Measurements from ENCODE around the gene AIFM2.

DNA sequence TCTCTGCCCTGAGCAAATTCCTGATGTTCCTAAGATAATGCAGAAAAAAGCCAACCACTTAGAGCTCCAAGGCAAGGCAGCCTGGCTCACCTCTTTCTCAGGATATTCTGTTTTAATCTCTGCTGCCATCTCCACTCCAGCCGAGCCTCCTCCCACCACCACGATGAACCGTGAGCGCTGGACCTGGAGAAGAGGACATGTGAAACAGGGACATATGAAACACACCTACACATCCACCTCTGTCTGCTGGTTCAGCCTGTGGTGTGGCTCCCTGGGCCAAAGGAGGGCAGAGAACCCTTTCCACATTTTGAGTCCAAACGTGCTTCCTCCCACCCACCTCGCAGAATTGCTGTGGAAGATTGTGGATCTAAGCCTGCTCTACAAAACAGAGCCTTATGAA lies 12.2 kb downstream of the AIFM2 start:
- TF ChIP-seq SIN3A (IDR thresholded peaks at IDR 0.05; ENCODE audit: borderline replicate concordance, insufficient read depth, low read depth, low read length) (no peak), POLR2AphosphoS5 (IDR thresholded peaks at IDR 0.05; ENCODE audit: low read depth, low read length) (no peak), REST (IDR thresholded peaks at IDR 0.05; ENCODE audit: insufficient read depth in 1 of 2, low read depth in 2 of 2, low read length in 1 of 2) (no peak), TCF7L2 (IDR thresholded peaks at IDR 0.05; ENCODE audit: low read depth, low read length) (no peak)
- TF ChIP-seq, protein P1, sequence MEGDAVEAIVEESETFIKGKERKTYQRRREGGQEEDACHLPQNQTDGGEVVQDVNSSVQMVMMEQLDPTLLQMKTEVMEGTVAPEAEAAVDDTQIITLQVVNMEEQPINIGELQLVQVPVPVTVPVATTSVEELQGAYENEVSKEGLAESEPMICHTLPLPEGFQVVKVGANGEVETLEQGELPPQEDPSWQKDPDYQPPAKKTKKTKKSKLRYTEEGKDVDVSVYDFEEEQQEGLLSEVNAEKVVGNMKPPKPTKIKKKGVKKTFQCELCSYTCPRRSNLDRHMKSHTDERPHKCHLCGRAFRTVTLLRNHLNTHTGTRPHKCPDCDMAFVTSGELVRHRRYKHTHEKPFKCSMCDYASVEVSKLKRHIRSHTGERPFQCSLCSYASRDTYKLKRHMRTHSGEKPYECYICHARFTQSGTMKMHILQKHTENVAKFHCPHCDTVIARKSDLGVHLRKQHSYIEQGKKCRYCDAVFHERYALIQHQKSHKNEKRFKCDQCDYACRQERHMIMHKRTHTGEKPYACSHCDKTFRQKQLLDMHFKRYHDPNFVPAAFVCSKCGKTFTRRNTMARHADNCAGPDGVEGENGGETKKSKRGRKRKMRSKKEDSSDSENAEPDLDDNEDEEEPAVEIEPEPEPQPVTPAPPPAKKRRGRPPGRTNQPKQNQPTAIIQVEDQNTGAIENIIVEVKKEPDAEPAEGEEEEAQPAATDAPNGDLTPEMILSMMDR (IDR thresholded peaks at IDR 0.05) = no peak

Data from Panc1 (cell line).